ENCODE results near the gene FAM236D.
"Not testable (repeated sequence)": the region's sequence is repeated elsewhere in the genome, so short reads cannot be mapped to it uniquely, and the experiment has no call there.

FAM236D gene

DNA sequence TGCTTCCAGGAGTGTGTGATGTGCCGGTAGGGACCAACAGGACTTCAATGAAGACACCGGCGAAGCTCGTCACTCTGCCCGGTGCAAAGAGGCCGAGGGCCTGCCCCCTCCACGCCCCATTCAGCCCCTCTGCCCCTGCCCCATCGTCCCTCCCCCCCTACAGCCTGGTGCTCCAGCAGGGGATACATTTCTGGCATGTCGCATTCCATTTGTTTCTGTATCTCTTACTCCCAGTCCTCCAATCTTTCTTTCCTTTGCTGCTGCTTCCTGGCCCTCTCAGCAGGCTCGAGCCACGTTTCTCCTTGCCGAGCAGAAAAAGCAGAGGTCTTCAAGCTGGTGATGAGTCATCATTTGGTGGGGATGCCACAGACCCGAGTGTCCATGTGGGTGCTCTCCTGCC lies at the start of gene FAM236D:
FAM236D (minus strand) TSS at position 101 of the 400 bp plus-strand sequence; CDS start at position 1, 100 bp downstream.
- not testable (repeated sequence) for DNase-seq (ENCODE audit: low read depth in 1 of 2, low spot score in 1 of 2)

DNA sequence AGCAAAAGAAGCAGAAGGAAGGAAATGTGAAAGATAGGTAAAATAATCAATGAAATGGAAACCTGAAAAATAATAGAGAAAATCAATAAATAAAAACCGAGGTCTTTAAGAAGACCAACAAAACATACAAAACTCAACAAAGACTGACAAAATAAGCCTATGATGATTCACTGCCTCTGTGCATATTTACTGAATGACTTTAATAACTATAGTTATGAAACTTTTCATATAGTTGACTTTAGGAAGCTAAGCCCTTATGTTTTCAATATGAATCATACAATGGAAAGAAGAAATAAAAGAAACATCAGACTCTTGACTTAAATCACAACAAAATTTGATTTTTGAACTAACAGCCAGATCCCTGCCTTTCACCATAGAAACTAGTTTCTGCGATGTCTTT lies 29.5 kb upstream of the FAM236D start:
- not testable (repeated sequence) for DNase-seq (ENCODE audit: low read depth in 1 of 2, low spot score in 1 of 2)

DNA sequence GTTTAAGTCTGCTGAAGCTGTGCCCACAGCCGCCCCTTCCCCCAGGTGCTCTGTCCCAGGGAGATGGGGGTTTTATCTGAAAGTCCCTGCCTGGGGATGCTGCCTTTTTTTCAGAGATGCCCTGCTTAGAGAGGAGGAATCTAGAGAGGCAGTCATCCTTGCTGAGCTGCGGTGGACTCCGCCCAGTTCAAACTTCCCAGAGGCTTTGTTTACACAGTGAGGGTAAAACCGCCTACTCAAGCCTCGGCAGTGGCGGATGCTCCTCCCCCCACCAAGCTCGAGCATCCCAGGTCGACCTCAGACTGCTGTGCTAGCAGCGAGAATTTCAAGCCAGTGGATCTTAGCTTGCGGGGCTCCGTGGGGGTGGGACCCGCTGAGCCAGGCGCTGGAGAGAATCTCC lies 22.7 kb upstream of the FAM236D start:
- DNase-seq (ENCODE audit: low read depth in 1 of 2, low spot score in 1 of 2) = not testable (repeated sequence)

DNA sequence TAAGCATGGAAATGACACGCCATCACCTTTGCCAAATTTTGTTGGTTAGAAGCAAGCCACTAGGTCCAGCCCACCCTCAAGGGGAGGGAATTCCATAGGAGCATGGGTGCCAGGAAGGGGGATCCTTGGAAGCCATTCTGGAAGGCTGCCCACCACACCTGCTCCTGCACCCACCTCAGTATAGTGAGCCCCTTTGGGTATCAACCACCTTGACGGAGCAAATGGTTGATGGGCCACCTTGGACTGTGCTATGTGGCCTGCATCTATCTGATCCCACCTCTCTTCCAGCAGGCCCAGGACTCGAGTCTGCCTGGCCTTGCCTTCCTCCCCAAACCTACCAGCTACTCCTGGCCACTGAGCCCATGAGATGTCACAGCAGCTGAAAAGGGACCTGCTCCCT lies 17.6 kb downstream of the FAM236D start:
- not testable (repeated sequence) for DNase-seq (ENCODE audit: low read depth in 1 of 2, low spot score in 1 of 2)

DNA sequence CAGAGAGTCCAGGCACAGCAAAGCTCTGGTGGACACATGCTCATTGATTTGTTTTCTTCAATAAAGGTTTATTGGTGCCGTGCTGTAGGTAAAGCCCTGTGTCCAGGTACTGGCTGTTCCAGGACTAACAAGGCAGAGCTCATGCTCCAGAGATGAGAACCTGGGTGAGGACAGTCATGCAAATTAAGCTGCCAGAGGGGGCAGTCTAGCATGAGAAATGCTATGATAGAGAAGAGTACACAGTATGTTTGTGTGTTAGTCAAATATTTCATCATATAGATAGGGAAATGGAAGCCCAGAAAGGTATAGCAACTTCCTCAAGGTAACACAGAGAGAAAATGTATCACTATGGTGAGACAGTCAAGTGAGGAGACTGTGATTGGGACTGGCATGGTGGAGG lies 19.9 kb downstream of the FAM236D start:
- DNase-seq (ENCODE audit: low read depth in 1 of 2, low spot score in 1 of 2) = not testable (repeated sequence)

DNA sequence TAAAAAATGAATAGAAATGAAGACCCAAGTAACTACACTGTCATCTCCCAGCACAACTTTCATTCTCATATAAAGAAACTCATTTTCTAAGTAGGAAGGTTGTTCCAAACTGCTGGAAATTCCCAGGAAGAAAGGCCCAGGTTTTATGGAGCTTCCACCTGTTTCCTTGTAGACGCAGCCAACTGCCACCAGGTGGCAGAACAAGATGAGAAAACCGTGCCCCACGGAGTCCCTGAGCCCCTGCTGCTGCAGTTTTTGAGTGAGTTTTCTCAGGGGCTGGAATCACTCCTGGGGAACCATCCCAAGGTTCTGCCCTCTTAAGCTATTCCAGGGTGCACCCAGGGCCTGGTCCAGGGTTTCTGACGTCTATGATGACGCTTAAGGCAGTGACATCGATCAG lies 24.0 kb downstream of the FAM236D start:
- not testable (repeated sequence) for DNase-seq (ENCODE audit: low read depth in 1 of 2, low spot score in 1 of 2)

DNA sequence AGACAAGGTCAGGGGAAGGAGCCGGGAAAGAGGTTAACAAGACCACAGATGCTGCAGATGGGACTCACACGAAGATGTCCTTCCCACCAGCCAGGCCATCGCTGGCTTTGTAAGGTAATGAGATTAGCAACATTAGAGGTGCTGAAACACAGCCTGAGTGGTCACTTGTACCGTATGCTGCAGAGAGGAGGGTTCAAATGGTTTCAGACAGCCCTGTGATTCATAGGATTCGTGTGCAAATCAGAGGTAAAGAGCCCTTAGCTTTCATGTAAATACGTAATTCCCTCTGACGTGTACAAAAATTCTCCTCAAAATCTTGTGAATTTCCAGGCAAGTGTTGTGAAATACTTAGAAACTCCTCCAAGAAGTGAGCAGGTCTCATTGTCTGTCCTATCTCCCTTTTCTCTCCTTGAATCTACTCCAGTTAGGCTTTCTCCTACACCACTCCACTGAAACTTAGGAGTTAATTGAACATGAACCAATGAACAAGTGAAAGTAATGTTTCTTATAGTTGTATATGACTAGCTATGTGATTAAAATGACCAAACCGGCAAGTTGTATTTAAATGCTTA lies 24.6 kb downstream of the FAM236D start:
- DNase-seq (ENCODE audit: low read depth in 1 of 2, low spot score in 1 of 2) = not testable (repeated sequence)

DNA sequence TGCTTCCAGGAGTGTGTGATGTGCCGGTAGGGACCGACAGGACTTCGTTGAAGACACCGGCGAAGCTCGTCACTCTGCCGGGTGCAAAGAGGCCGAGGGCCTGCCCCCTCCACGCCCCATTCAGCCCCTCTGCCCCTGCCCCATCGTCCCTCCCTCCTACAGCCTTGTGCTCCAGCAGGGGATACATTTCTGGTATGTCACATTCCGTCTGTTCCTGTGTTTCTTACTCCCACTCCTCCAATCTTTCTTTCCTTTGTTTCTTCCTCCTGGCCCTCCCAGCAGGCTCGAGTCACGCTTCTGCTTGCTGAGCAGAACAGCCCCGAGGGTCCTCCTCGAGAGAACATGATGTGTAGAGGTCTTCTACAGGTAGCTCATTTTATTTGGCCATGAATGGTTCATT lies 25.4 kb downstream of the FAM236D start, which contains the start of gene FAM236B:
FAM236B (minus strand) TSS at position 101 of the 400 bp plus-strand sequence; CDS start at position 1, 100 bp downstream.
- DNase-seq (ENCODE audit: low read depth in 1 of 2, low spot score in 1 of 2) = not testable (repeated sequence)

DNA sequence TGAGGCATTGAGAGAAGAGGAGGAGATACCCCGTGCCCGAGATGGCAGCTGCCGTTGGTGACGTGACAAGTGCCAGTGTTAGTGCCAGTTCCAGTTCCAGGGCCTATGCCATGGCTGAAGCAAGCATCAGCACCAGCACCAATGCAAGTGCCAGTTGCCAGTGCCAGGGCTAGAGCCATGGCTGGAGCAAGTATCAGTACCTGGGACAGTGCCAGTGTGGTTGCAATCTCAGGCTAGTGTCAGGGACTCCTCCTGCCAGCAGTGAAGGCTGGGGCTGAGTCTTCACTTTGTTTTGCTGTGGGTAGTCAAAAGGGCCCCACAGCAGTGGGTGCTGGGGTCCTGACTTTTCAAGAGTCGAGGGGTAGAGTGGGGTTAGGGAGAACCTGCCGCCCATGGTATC lies 29.9 kb downstream of the FAM236D start:
- not testable (repeated sequence) for DNase-seq (ENCODE audit: low read depth in 1 of 2, low spot score in 1 of 2)

DNA sequence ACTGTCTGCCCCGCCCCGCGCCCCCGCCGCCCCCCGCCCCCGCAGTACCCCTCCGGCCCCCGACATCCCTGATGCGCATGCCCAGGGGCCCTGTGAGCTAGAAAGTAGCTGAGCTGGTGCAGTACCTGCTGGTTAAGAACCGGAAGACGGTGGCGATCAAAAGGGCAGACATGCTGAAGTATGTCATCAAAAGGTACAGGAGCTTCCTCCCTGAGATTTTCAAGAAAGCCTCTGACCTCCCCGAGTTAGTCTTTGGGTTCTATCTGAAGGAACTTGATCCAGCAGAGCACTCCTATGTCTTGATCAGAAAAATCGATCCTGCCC lies 30.6 kb downstream of the FAM236D start:
- DNase-seq (ENCODE audit: low read depth in 1 of 2, low spot score in 1 of 2) = not testable (repeated sequence)

DNA sequence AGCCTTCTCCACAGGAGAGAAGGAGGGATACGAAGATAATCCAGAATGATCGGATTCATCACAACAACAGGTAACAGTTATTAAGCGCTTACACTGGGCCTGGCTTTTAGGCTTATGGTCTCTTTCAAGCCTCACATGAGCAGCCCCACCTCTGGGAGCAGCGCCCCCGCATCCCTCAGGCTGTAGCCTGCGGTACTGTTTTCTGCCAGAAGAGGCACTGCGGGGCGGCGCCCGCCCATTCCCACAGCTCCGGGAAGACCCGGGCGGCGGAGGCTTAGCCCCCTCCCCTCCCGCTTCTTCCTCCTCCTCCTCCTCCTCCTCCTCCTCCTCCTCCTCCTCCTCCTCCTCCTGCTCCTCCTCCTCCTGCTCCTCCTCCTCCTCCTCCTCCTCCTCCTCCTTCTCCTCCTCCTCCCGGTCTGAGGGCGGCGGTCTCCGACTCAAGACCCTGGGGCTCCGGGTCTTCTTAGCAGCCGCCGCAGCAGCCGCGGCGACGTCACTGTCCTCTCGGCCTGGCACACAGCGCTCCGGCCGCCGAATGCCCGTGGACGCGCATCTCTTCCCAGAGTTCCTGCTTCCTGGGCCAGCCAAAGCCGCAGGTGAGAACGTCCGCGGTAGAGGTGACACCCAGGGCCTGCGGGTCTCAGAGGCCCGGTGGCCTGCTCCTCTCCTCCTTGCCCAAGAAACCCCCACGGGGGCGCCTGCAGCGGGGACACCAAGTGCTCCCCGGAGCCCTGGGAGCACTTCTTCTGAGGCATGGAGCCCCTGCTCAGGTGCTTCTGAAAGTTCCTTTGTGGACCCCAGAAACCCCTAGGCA lies 31.1 kb downstream of the FAM236D start, which contains the start of gene DMRTC1B:
DMRTC1B (plus strand) TSS at position 238 of the 814 bp plus-strand sequence. CDS start 68,246 bp downstream, outside the sequence.
- DNase-seq (ENCODE audit: low read depth in 1 of 2, low spot score in 1 of 2) = not testable (repeated sequence)

DNA sequence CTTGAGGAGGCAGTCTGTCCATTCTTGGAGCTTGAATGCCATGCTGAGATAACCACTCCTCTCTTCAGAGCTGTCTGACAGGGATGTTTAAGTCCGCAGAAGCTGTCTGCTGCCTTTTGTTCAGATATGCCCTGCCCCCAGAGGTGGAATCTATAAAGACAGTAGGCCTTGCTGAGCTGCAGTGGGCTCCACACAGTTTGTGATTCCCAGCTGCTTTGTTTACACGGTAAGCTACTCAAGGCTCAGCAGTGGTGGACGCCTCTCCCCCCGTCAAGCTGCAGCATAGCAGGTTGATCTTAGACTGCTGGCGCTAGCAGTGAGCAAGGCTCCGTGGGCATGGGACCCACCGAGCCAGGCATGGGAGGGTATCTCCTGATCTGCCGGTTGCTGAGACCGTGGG lies 47.6 kb downstream of the FAM236D start:
- not testable (repeated sequence) for DNase-seq (ENCODE audit: low read depth in 1 of 2, low spot score in 1 of 2)
